Measurements from ENCODE around the gene COLEC11. TPM values are rescaled to one million over a fixed set of nuclear protein-coding genes. Genes with fewer than 3 reads are reported as not detected.
"Not testable (repeated sequence)": the region's sequence is repeated elsewhere in the genome, so short reads cannot be mapped to it uniquely, and the experiment has no call there.

COLEC11 gene
- total and polyA plus RNA-seq, 10 donors, result 0.64 to 8.0 (median 3.1) TPM

DNA sequence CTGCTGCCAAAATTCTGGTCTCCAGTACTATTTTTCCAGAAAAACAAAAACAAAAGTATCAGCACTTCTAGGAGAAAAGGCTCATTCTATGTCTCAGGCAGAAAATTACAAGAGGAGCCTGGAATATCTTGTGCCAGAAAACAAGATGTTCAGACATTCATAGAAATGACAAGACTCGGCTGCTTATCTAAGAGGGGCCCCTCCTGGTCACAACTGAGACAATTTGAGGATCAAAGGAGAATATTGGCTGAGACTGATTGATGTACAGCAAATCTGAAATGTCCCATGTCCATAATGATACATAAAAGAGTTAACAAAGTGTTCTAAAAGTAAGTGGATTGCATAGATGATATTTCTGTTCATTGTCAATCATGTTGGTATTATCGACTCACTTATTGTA is 22.3 kb upstream of the COLEC11 start:
- Histone ChIP-seq H3K36me3 (peaks cover 0 to 16% (median 14%) of the 10 kb centered on the region in 6 donors), H3K4me1 (peaks cover 16 to 35% (median 25%) of the 10 kb centered on the region in 6 donors), H3K27me3 (replicated peaks in 1 of 7) (no peaks in the 10 kb centered on the region), H3K4me3 (no peak overlapping the region), H3K27ac (no peak overlapping the region), H3K9me3 (no peaks in the 10 kb centered on the region)
- WGBS, 5 donors, result 79 to 89% (median 86%) methylated on average over 2 of the region's 2 CpGs
- DNase-seq, result no peak
- intact Hi-C loops (cut with DNase I; ENCODE audit: low total_unique reads), result no loop called here
- TF ChIP-seq POLR2A (IDR thresholded peaks at IDR 0.05) (no peak), POLR2AphosphoS5 (IDR thresholded peaks at IDR 0.05) (no peak), CTCF (IDR thresholded peaks at IDR 0.05 in 8 of 11, conservative IDR thresholded peaks at IDR 0.05 in 3 of 11) (no peak)

- Histone ChIP-seq H3K36me3 (peaks cover 0 to 31% (median 26%) of the 10 kb centered on the region in 6 donors), H3K4me1 (peaks cover 31 to 51% (median 40%) of the 10 kb centered on the region in 6 donors), H3K27ac (no peak overlapping the region), H3K9me3 (no peaks in the 10 kb centered on the region), H3K27me3 (replicated peaks in 1 of 7) (no peaks in the 10 kb centered on the region), H3K4me3 (peak overlapping the region in 3 of 8 donors; percentile 68 to 86 (median 80))
- intact Hi-C loops (cut with DNase I; ENCODE audit: low total_unique reads), result no loop called here
- WGBS, 5 donors, result 94 to 97% (median 95%) methylated on average over 11 of the region's 11 CpGs
- no peak for DNase-seq
- TF ChIP-seq CTCF (IDR thresholded peaks at IDR 0.05 in 8 of 11, conservative IDR thresholded peaks at IDR 0.05 in 3 of 11), result no peak
- TF ChIP-seq POLR2A (IDR thresholded peaks at IDR 0.05), result no peak
- no peak for TF ChIP-seq POLR2AphosphoS5 (IDR thresholded peaks at IDR 0.05)
These were observed 20.8 kb upstream of the COLEC11 start for GRCh38 chr2:3574155-3574554.

DNA sequence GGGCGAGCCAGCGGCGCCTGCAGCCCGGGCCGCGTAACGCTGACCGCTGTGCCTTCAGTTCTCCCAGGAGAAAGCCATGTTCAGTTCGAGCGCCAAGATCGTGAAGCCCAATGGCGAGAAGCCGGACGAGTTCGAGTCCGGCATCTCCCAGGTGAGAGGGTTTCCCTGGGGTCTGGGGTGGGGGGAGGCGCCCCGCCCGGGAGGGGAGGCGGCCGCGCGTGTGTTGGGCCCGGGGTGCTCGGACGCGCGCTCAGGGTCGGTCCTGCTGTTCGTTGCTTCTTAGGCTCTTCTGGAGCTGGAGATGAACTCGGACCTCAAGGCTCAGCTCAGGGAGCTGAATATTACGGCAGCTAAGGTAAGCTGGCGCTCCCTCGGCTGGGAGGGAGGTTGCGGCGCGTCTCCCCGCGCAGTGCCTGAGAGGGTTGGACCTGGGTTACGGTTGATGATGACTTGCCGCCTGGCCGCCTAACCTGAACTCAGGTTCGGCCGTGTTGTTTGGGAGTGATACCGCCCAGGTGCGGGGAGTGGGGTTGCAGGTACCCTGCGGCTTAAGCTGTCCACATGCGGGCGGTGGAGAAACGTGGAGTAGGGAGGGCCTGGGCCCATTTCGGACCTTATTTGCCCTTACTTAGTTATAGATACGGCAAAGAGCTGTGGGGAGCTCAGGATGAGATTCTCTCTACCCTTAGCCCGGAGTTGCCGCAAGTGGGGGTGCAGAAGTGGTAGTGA is 19.2 kb upstream of the COLEC11 start:
- peak overlapping the region; percentile 61 to 86 (median 71) for H3K4me3 ChIP-seq
- peaks cover 0 to 47% (median 41%) of the 10 kb centered on the region in 6 donors for H3K36me3 ChIP-seq
- intact Hi-C loops (cut with DNase I; ENCODE audit: low total_unique reads), result loop anchor here (5.0 kb wide), 1 partner anchor 77 kb away; no protein-coding TSS in a partner anchor
- H3K9me3 ChIP-seq, result no peaks in the 10 kb centered on the region
- no peak for DNase-seq
- peak overlapping the region; percentile 76 to 95 (median 90) for H3K27ac ChIP-seq
- TF ChIP-seq CTCF (IDR thresholded peaks at IDR 0.05 in 8 of 11, conservative IDR thresholded peaks at IDR 0.05 in 3 of 11) (peak in 1 of 11 experiments; percentile 13), POLR2A (IDR thresholded peaks at IDR 0.05) (no peak), POLR2AphosphoS5 (IDR thresholded peaks at IDR 0.05) (peak in 1 of 3 donors; percentile 1)
- H3K27me3 ChIP-seq (replicated peaks in 1 of 7), result no peaks in the 10 kb centered on the region
- H3K4me1 ChIP-seq, result peaks cover 31 to 66% (median 50%) of the 10 kb centered on the region in 6 donors
- WGBS, 5 donors, result 2 to 9% (median 2%) methylated on average over 5 to 54 of the region's 54 CpGs

DNA sequence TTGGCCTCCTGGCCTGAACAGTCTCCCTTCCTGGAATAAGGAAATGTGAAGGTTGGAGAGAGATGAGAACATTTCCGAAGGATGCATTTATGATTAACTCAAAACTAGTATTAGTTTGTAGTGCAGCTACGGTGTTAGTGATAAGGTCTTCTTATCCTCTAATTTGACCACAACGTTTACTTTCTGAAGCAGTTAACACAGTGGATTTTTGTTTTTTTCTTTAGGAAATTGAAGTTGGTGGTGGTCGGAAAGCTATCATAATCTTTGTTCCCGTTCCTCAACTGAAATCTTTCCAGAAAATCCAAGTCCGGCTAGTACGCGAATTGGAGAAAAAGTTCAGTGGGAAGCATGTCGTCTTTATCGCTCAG is 18.7 kb upstream of the COLEC11 start:
- Histone ChIP-seq H3K36me3 (peaks cover 0 to 52% (median 47%) of the 10 kb centered on the region in 6 donors), H3K4me1 (peaks cover 31 to 71% (median 52%) of the 10 kb centered on the region in 6 donors), H3K27ac (peak overlapping the region; percentile 76 to 95 (median 90)), H3K4me3 (peak overlapping the region; percentile 61 to 86 (median 71))
- 63 to 72% (median 69%) methylated on average over 10 of the region's 10 CpGs for WGBS, 5 donors
- H3K27me3 ChIP-seq (replicated peaks in 1 of 7); H3K9me3 ChIP-seq; DNase-seq: not testable (repeated sequence)
- intact Hi-C loops (cut with DNase I; ENCODE audit: low total_unique reads), result loop anchor here (5.0 kb wide), 1 partner anchor 76 kb away; no protein-coding TSS in a partner anchor

All from spleen (tissue), 11 donors.